Adrenal gland (tissue), 5 donors: Measurements from ENCODE around the gene SH2D5.

Experiments
- CTCF ChIP-seq, 6 experiments: fragments of 450-650 bp in 4 of 6; fragments of 200-600 bp in 2 of 6; sonication (generic) in 1 of 6; IDR thresholded peaks; 1 replicate in 5 of 6; 2 replicates in 1 of 6; pipeline versions ENCODE4 v1.5.1 to v1.8.0; 2016 to 2021; ENCODE audit warnings: antibody characterized with exemption in 6 of 6, mild to moderate bottlenecking in 2 of 6, moderate library complexity in 1 of 6
- POLR2A ChIP-seq, 2 donors: fragments of 450-650 bp; IDR thresholded peaks; one replicate each; pipeline ENCODE4 v1.6.1; 2017; ENCODE audit warnings: antibody characterized with exemption in 2 of 2, mild to moderate bottlenecking in 2 of 2, moderate library complexity in 1 of 2
- donor health status: DM: no; HTN: no; CAD: no.

DNA sequence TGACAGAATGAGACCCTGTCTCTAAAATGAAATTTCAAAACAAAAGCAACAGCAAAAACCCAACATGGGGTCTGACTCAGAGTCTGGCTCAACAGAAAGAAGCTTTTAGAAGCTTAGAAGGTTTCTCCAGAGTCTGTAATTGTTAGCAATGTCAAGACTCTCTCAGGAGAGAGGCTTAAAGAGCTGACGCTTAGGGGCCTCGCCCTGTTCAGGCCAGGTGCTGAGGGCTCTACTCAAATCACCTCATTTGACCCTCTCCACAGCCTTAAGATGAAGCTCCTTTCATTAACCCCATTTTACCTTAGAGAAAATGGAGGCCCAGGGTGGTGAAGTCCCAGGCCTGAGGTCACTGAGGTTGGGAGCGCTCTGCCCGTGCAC lies 9.4 kb downstream of the SH2D5 start:
- TF ChIP-seq POLR2A (IDR thresholded peaks at IDR 0.05), result no peak
- TF ChIP-seq CTCF (IDR thresholded peaks at IDR 0.05), result no peak
